Right lobe of liver (tissue), 4 donors: ENCODE data around the gene DIAPH1.

Experiments used
- CTCF ChIP-seq, 4 donors: fragments of 200-600 bp in 3 of 4; fragments of 450-650 bp in 1 of 4; IDR thresholded peaks; one replicate each; pipeline versions ENCODE4 v1.5.1 to v1.8.0; 2016 to 2022; ENCODE audit warnings: antibody characterized with exemption in 4 of 4, mild to moderate bottlenecking in 2 of 4
- POLR2A ChIP-seq: fragments of 450-650 bp; IDR thresholded peaks from one replicate; pipeline ENCODE4 v1.6.1; 2017; ENCODE audit warnings: antibody characterized with exemption, mild to moderate bottlenecking
- donor health status: DM: no; HTN: no; CAD: no.
- donor health status: DM: no; HTN: no; CAD: no.
- donor health status: DM: no; HTN: yes; CAD: no.

GRCh38 chr5:141513627-141514329 is 105.0 kb downstream of the DIAPH1 start:
- TF ChIP-seq POLR2A (no peak), CTCF (IDR thresholded peaks at IDR 0.05) (no peak)
